K562 (cell line): ENCODE data around the gene TEX35. TPM values are rescaled to one million over a fixed set of nuclear protein-coding genes. Genes with fewer than 3 reads are reported as not detected.

Experiments used
- ATAC-seq: fragments of 200-7000 bp; cut with Tn5 transposase; 3 replicates; pipeline ENCODE4 v1.9.1; 2020; ENCODE audit warnings: moderate library complexity
- BruUV-seq: library from RNA; stranded (reverse); fragments of 400-500 nt; replicated peaks from 2 replicates; lab custom pipeline; 2021; lab: Mats Ljungman, UMichigan
- CTCF ChIA-PET: fragments of 300-600 bp; formaldehyde crosslinking; extraction: SDS; loops from one replicate; lab custom pipeline; 2021; ENCODE audit warnings: low intra/inter-chr PET ratio; lab: Yijun Ruan, JAX
- POLR2A ChIA-PET: fragments of 300-600, 350-650 bp; sonication (Branson Sonifier 250); formaldehyde crosslinking; extraction: SDS; loops from one replicate; lab custom pipeline; 2021; ENCODE audit warnings: antibody characterized with exemption, inconsistent platforms; lab: Yijun Ruan, JAX
- DNase-seq, 4 experiments: peaks; one replicate each; pipeline versions ENCODE4 v3.0.0 to v3.0.0-alpha.2; 2011 to 2018; ENCODE audit warnings: low spot score in 3 of 4, mixed read lengths in 3 of 4; ENCODE audit errors: extremely low read depth in 1 of 4
- FAIRE-seq: peaks from 2 replicates; lab custom pipeline; 2011; peaks lifted over from hg19 to GRCh38; lab: Jason Lieb, UNC
- H2AFZ ChIP-seq: 2 replicates; pipeline ENCODE4 v1.6.0; 2011; ENCODE audit warnings: low read depth, low read length, control low read depth, inconsistent platforms
- H3K27ac ChIP-seq: fragments of 200-600 bp; 3 replicates; pipeline ENCODE4 v1.8.0; 2011; ENCODE audit warnings: low read depth, mild to moderate bottlenecking, control low read depth, inconsistent platforms, low read length, moderate library complexity, mixed read lengths; ENCODE audit errors: extremely low read depth
- H3K27me3 ChIP-seq, 2 experiments: fragments of 300-600 bp in 1 of 2; 2 replicates in 1 of 2; 3 replicates in 1 of 2; pipeline versions ENCODE4 v1.6.0 to v1.8.0; 2011; ENCODE audit warnings: inconsistent platforms in 2 of 2, low read length in 2 of 2, mild to moderate bottlenecking in 1 of 2, mixed read lengths in 1 of 2, moderate library complexity in 1 of 2; ENCODE audit not compliant: control insufficient read depth in 2 of 2, insufficient read depth in 2 of 2
- H3K36me3 ChIP-seq: fragments of 300-600 bp; 3 replicates; pipeline ENCODE4 v1.8.0; 2011; ENCODE audit warnings: mild to moderate bottlenecking, low read length, inconsistent platforms; ENCODE audit not compliant: control insufficient read depth, insufficient read depth
- H3K4me1 ChIP-seq, 2 experiments: fragments of 200-600 bp in 1 of 2; replicated peaks in 1 of 2; 2 replicates in 1 of 2; 3 replicates in 1 of 2; pipeline versions ENCODE4 v1.5.1 to v1.8.0; 2011; ENCODE audit warnings: inconsistent platforms in 2 of 2, low read length in 2 of 2, mild to moderate bottlenecking in 1 of 2, mixed read lengths in 1 of 2, moderate library complexity in 1 of 2; ENCODE audit not compliant: control insufficient read depth in 2 of 2, insufficient read depth in 2 of 2
- H3K4me2 ChIP-seq: 2 replicates; pipeline ENCODE4 v1.6.1; 2011; ENCODE audit warnings: low read length, control low read depth, inconsistent platforms, mixed read lengths; ENCODE audit not compliant: insufficient read depth
- H3K4me3 ChIP-seq: fragments of 200-600 bp; sonication (generic), shearing (Covaris generic); 2 replicates; pipeline ENCODE4 v1.5.1; 2016; ENCODE audit warnings: control low read depth, inconsistent platforms
- H3K79me2 ChIP-seq: fragments of 200-600 bp; 3 replicates; pipeline ENCODE4 v1.8.0; 2011; ENCODE audit warnings: low read length, inconsistent platforms; ENCODE audit not compliant: control insufficient read depth, insufficient read depth
- H3K9ac ChIP-seq, 2 experiments: 2 replicates each; pipeline versions ENCODE4 v1.6.0 to v1.6.1; 2011; ENCODE audit warnings: low read depth in 2 of 2, low read length in 2 of 2, control low read depth in 1 of 2, inconsistent platforms in 1 of 2, mild to moderate bottlenecking in 1 of 2, mixed read lengths in 1 of 2; ENCODE audit not compliant: insufficient read depth in 1 of 2
- H3K9me1 ChIP-seq: one replicate; pipeline ENCODE4 v1.6.0; 2011; ENCODE audit warnings: inconsistent platforms, mild to moderate bottlenecking, low read length, moderate library complexity; ENCODE audit not compliant: control insufficient read depth, insufficient read depth
- H3K9me3 ChIP-seq: replicated peaks from 2 replicates; pipeline ENCODE4 v1.5.1; 2011; ENCODE audit warnings: low read depth, low read length, inconsistent platforms; ENCODE audit not compliant: control insufficient read depth, insufficient read depth
- H4K20me1 ChIP-seq: replicated peaks from 2 replicates; pipeline ENCODE4 v1.6.1; 2011; ENCODE audit warnings: low read length, inconsistent platforms, mixed read lengths; ENCODE audit not compliant: control insufficient read depth, insufficient read depth
- NFE2L1 ChIP-seq: fragments of 450-650 bp; IDR thresholded peaks from 2 replicates; pipeline ENCODE4 v1.6.1; 2016; ENCODE audit warnings: missing genetic modification characterization, low read depth, mild to moderate bottlenecking, missing compliant biosample characterization, moderate library complexity, borderline replicate concordance
- POLR3A ChIP-seq: IDR thresholded peaks from 2 replicates; pipeline ENCODE4 v1.6.1; 2011; ENCODE audit warnings: borderline replicate concordance, mild to moderate bottlenecking, moderate library complexity; ENCODE audit not compliant: insufficient read length, insufficient read depth; ENCODE audit errors: extremely low read depth
- WGBS: fragments of 100-300 bp; shearing (Covaris generic); methylation state at CpG from one replicate; pipeline ENCODE4 v1.1.6; 2016; ENCODE audit warnings: low coverage, mixed read lengths; ENCODE audit not compliant: insufficient coverage; ENCODE audit errors: missing lambda C conversion rate; 5-methylcytosine and 5-hydroxymethylcytosine counted together
- in situ Hi-C: fragments of 300-500 bp; cut with MboI; formaldehyde crosslinking; loops from 4 replicates; pipeline ENCODE4 v1.15.0; 2018; ENCODE audit warnings: inconsistent platforms, mixed read lengths
- intact Hi-C: fragments of 100-400 bp; cut with micrococcal nuclease; formaldehyde crosslinking; loops from 2 replicates; pipeline ENCODE4 v1.14.2; 2022
- polyA plus RNA-seq, 8 experiments: library from polyadenylated mRNA; depleted of rRNA in 4 of 8; stranded (reverse) in 5 of 8; unstranded in 3 of 8; fragments of >200 nt; fragmentation: Nextera tagmentation in 2 of 8; fragmentation: Illumina TruSeq in 1 of 8; extraction: Ambion mirVana in 2 of 8; extraction: Trizol in 1 of 8; gene quantifications; 2 replicates each; pipeline versions ENCODE4 v1.2.1 to v1.2.3, GENCODE V29; 2011 to 2014; ENCODE audit warnings: inconsistent platforms in 1 of 8, missing spikeins in 1 of 8
- total RNA-seq, 7 experiments: library from RNA; depleted of rRNA in 6 of 7; stranded (reverse); fragments of >200 nt in 6 of 7; fragmentation: Illumina TruSeq in 2 of 7; extraction: Trizol in 2 of 7; gene quantifications; 2 replicates each; pipeline versions ENCODE4 v1.2.1 to v1.2.3, GENCODE V29; 2011 to 2021; ENCODE audit warnings: low replicate concordance in 1 of 7
- TF ChIP-seq, protein P1 (sequence below), 3 experiments: IDR thresholded peaks in 2 of 3; conservative IDR thresholded peaks in 1 of 3; 2 replicates each; pipeline ENCODE4 v1.5.1; 2011 to 2012; ENCODE audit warnings: low read length in 3 of 3, mild to moderate bottlenecking in 3 of 3, control low read depth in 2 of 3, improper control_type of control experiment in 1 of 3, inconsistent platforms in 1 of 3, low read depth in 1 of 3, mixed read lengths in 1 of 3, moderate library complexity in 1 of 3; ENCODE audit not compliant: insufficient read depth in 2 of 3

TEX35 gene
- total and polyA plus RNA-seq, 9 of the 15 experiments (the other 6 are each of a cell fraction or from before 2014, with no cell fraction given): not detected

DNA sequence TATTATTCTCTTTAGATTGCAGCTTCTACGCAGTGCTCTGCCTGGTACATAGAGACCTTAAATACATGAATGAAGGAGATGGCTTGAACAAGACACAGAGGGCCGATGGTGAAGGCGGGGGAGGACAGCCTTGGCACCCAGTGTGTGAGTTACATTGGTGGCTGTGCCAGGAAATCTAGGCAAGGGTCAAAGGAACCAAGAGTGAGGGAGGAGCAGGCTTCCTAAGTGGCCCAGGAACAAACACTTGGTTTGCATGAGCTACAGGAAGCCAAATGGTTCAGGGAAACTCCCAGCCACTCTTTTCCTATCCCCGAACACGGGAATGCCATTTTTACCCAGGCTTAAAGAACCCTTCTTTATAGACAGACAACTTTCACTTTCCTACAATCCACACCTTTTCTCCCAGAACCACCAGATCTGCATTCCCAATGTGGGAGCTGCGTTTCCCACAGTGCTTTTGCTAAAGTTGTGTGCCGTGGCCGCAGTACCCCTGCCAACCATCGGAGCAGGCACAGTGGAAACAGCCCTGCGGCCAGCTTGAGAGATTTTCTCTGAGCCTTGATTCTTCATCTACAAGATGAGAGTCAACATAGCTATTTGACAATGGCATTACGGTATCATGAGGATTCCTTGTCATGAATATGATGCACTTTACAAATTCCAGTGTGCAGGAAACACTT, 12.7 kb upstream of the TEX35 start:
- H3K27ac ChIP-seq: no peak overlapping the region
- H3K4me3 ChIP-seq: no peak overlapping the region
- H3K9me3 ChIP-seq: no peaks in the 10 kb centered on the region
- CTCF ChIA-PET: no interaction called here
- no peak for FAIRE-seq
- no peaks in the 10 kb centered on the region for H3K79me2 ChIP-seq
- in situ Hi-C loops (no loop called here), intact Hi-C loops (loop anchor here (2.0 kb wide), 1 partner anchor 189 kb away; no protein-coding TSS in a partner anchor)
- H3K9ac ChIP-seq: no peak overlapping the region
- no peak for DNase-seq
- no peaks in the 10 kb centered on the region for H3K36me3 ChIP-seq
- TF ChIP-seq NFE2L1 (tag): no peak
- TF ChIP-seq, all 486 proteins: peak for 0
- Histone ChIP-seq H3K27me3 (peaks cover 27 to 76% of the 10 kb centered on the region in 2 experiments), H3K4me2 (no peak overlapping the region), H3K4me1 (no peaks in the 10 kb centered on the region), H3K9me1 (peaks cover 3% of the 10 kb centered on the region), H2AFZ (no peak overlapping the region), H4K20me1 (no peaks in the 10 kb centered on the region; the same call in 1 of the 2 replicates)
- POLR2A ChIA-PET: interaction anchor here (0.7 to 1.0 kb wide), 3 partner anchors 9 to 31 kb away, joined by 3 to 4 read pairs (median 3); partner anchors contain the start of gene TEX35
- whole genome bisulfite sequencing: 2% methylated on average over 11 of the region's 11 CpGs
- no TSS peak for BruUV-seq
- no peak for ATAC-seq

GRCh38 chr1:178500936-178501554, 11.9 kb upstream of the TEX35 start:
- DNase-seq (no peak), FAIRE-seq (no peak), ATAC-seq (peak; percentile 64)
- Histone ChIP-seq H3K9ac (no peak overlapping the region), H3K27me3 (peaks cover 27 to 69% of the 10 kb centered on the region in 2 experiments), H3K36me3 (no peaks in the 10 kb centered on the region), H2AFZ (no peak overlapping the region), H3K4me1 (peaks cover 0 to under 1% of the 10 kb centered on the region in 2 experiments; a peak in 1 of 5 replicates), H3K79me2 (no peaks in the 10 kb centered on the region), H3K9me1 (peaks cover 3% of the 10 kb centered on the region), H3K9me3 (no peaks in the 10 kb centered on the region), H3K27ac (no peak overlapping the region), H4K20me1 (no peaks in the 10 kb centered on the region; the same call in 1 of the 2 replicates), H3K4me3 (no peak overlapping the region), H3K4me2 (no peak overlapping the region)
- CTCF ChIA-PET: interaction anchor here (1.3 kb wide), 1 partner anchor 191 kb away, joined by 5 read pairs; no protein-coding TSS in a partner anchor
- in situ Hi-C loops: no loop called here
- POLR2A ChIA-PET: no interaction called here
- TF ChIP-seq, protein P1, sequence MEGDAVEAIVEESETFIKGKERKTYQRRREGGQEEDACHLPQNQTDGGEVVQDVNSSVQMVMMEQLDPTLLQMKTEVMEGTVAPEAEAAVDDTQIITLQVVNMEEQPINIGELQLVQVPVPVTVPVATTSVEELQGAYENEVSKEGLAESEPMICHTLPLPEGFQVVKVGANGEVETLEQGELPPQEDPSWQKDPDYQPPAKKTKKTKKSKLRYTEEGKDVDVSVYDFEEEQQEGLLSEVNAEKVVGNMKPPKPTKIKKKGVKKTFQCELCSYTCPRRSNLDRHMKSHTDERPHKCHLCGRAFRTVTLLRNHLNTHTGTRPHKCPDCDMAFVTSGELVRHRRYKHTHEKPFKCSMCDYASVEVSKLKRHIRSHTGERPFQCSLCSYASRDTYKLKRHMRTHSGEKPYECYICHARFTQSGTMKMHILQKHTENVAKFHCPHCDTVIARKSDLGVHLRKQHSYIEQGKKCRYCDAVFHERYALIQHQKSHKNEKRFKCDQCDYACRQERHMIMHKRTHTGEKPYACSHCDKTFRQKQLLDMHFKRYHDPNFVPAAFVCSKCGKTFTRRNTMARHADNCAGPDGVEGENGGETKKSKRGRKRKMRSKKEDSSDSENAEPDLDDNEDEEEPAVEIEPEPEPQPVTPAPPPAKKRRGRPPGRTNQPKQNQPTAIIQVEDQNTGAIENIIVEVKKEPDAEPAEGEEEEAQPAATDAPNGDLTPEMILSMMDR (IDR thresholded peaks at IDR 0.05 in 2 of 3, conservative IDR thresholded peaks at IDR 0.05 in 1 of 3; ENCODE audit: insufficient read depth in 2 of 3, low read depth in 1 of 3, low read length in 3 of 3): peak in 2 of 3 experiments; percentile 30 to 35; a peak in 3 of 6 replicates
- TF ChIP-seq POLR3A: no peak
- WGBS: 0% methylated on average over 10 of the region's 10 CpGs
- BruUV-seq: no TSS peak
- intact Hi-C loops: loop anchor here (2.0 kb wide), 1 partner anchor 190 kb away; no protein-coding TSS in a partner anchor
